ENCODE measurements around the gene MRPL40.

MRPL40 gene

GRCh38 chr22:19432133-19432851 is at the start of gene MRPL40:
MRPL40 (plus strand) TSS chr22:19432545; CDS start chr22:19432555, 10 bp downstream.
- Histone ChIP-seq H3K4me2 (ENCODE audit: low read depth, low read length, poor library complexity, severe bottlenecking) (peak within 1 kb of the TSS; percentile 73), H2AFZ (ENCODE audit: low read depth, low read length, severe bottlenecking) (peak within 1 kb of the TSS; percentile 82), H3K79me2 (ENCODE audit: insufficient read depth, low read length) (peaks cover 40% of the 10 kb centered on the region), H3K36me3 (ENCODE audit: low read length) (no peaks in the 10 kb centered on the region), H3K9me2 (replicated peaks; ENCODE audit: insufficient read depth, low read length) (no peaks in the 10 kb centered on the region), H3F3A (ENCODE audit: insufficient read depth) (no peaks in the 10 kb centered on the region), H3K9me3 (ENCODE audit: insufficient read depth, low read length) (no peaks in the 10 kb centered on the region), H3K27me3 (ENCODE audit: low read length) (no peaks in the 10 kb centered on the region), H4K20me1 (ENCODE audit: low read depth, low read length) (0 out of 2 replicates have a peak, but pooled peaks cover 1% of the 10 kb centered on the region), H3K9ac (ENCODE audit: low read length) (peak within 1 kb of the TSS; percentile 97), H3K27ac (ENCODE audit: low read depth, low read length) (peak within 1 kb of the TSS; percentile 86), H3K4me3 (ENCODE audit: insufficient read depth, low read length, poor library complexity, severe bottlenecking) (peak within 1 kb of the TSS; percentile 95)
- TF ChIP-seq CTCF (IDR thresholded peaks at IDR 0.05; ENCODE audit: insufficient read depth, low read length, poor library complexity, severe bottlenecking) (no peak), EZH2phosphoT487 (conservative IDR thresholded peaks at IDR 0.05; ENCODE audit: low read length) (no peak)

- Histone ChIP-seq H3K27ac (ENCODE audit: low read depth, low read length) (no peak overlapping the region), H3K36me3 (ENCODE audit: low read length) (no peaks in the 10 kb centered on the region), H3F3A (ENCODE audit: insufficient read depth) (no peaks in the 10 kb centered on the region), H3K4me3 (ENCODE audit: insufficient read depth, low read length, poor library complexity, severe bottlenecking) (no peak overlapping the region), H4K20me1 (ENCODE audit: low read depth, low read length) (no peaks in the 10 kb centered on the region), H2AFZ (ENCODE audit: low read depth, low read length, severe bottlenecking) (no peak overlapping the region), H3K4me2 (ENCODE audit: low read depth, low read length, poor library complexity, severe bottlenecking) (no peak overlapping the region), H3K9ac (ENCODE audit: low read length) (no peak overlapping the region), H3K27me3 (ENCODE audit: low read length) (no peaks in the 10 kb centered on the region), H3K9me3 (ENCODE audit: insufficient read depth, low read length) (no peaks in the 10 kb centered on the region), H3K9me2 (replicated peaks; ENCODE audit: insufficient read depth, low read length) (no peaks in the 10 kb centered on the region), H3K79me2 (ENCODE audit: insufficient read depth, low read length) (no peaks in the 10 kb centered on the region)
- TF ChIP-seq CTCF (IDR thresholded peaks at IDR 0.05; ENCODE audit: insufficient read depth, low read length, poor library complexity, severe bottlenecking) (no peak), EZH2phosphoT487 (conservative IDR thresholded peaks at IDR 0.05; ENCODE audit: low read length) (no peak)
Measured at GRCh38 chr22:19383292-19383691, 49.1 kb upstream of the MRPL40 start.

- H3F3A ChIP-seq (ENCODE audit: insufficient read depth): no peaks in the 10 kb centered on the region
- no peak overlapping the region for H2AFZ ChIP-seq (ENCODE audit: low read depth, low read length, severe bottlenecking)
- H4K20me1 ChIP-seq (ENCODE audit: low read depth, low read length): no peaks in the 10 kb centered on the region
- H3K9ac ChIP-seq (ENCODE audit: low read length): no peak overlapping the region
- H3K4me2 ChIP-seq (ENCODE audit: low read depth, low read length, poor library complexity, severe bottlenecking): no peak overlapping the region
- H3K27me3 ChIP-seq (ENCODE audit: low read length): no peaks in the 10 kb centered on the region
- H3K9me2 ChIP-seq (replicated peaks; ENCODE audit: insufficient read depth, low read length): no peaks in the 10 kb centered on the region
- no peaks in the 10 kb centered on the region for H3K36me3 ChIP-seq (ENCODE audit: low read length)
- no peak overlapping the region for H3K4me3 ChIP-seq (ENCODE audit: insufficient read depth, low read length, poor library complexity, severe bottlenecking)
- no peaks in the 10 kb centered on the region for H3K79me2 ChIP-seq (ENCODE audit: insufficient read depth, low read length)
- no peak overlapping the region for H3K27ac ChIP-seq (ENCODE audit: low read depth, low read length)
- no peaks in the 10 kb centered on the region for H3K9me3 ChIP-seq (ENCODE audit: insufficient read depth, low read length)
- TF ChIP-seq EZH2phosphoT487 (conservative IDR thresholded peaks at IDR 0.05; ENCODE audit: low read length): no peak
- TF ChIP-seq CTCF (IDR thresholded peaks at IDR 0.05; ENCODE audit: insufficient read depth, low read length, poor library complexity, severe bottlenecking): no peak
Measured at GRCh38 chr22:19385221-19385906, 47.0 kb upstream of the MRPL40 start.
